SK-N-MC (cell line): ENCODE results near the gene TLK1.

Source experiments
- EZH2 ChIP-seq: fragments of 200-600 bp; sonication (generic); IDR thresholded peaks from one replicate; pipeline ENCODE4 v1.6.1; 2017; ENCODE audit warnings: antibody characterized with exemption
- POLR2AphosphoS5 ChIP-seq: IDR thresholded peaks from 2 replicates; pipeline ENCODE4 v1.6.1; 2012; ENCODE audit warnings: mild to moderate bottlenecking, low read depth, low read length, borderline replicate concordance

DNA sequence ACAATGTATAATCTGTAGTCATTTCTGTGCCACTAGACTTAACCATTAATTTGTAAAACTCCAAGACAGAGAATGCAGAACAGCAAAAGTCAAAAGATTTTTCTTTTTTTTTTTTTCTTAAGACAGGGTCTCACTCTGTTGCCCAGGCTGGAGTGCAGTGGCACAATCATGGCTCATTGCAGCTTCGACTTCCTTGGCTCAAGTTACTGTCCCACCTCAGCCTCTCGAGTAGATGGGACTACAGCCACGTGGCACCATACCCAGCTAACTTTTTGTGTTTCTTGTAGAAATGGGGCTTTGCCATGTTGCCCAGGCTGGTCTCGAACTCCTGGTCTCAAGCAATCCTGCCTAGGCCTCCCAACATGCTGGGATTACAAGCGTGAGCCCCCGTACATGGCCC, 80.1 kb downstream of the TLK1 start:
- no peak for TF ChIP-seq EZH2
- no peak for TF ChIP-seq POLR2AphosphoS5
